Effector memory CD4-positive, alpha-beta T cell (primary cell): Measurements from ENCODE around the gene FBXO31.
"Not testable (repeated sequence)": the region's sequence is repeated elsewhere in the genome, so short reads cannot be mapped to it uniquely, and the experiment has no call there.

Experiments
- DNase-seq, 3 donors: peaks; one replicate each; pipeline ENCODE4 v3.0.0-alpha.2; 2020
- H3K27ac ChIP-seq: 2 replicates; pipeline ENCODE4 v1.7.0; 2013; ENCODE audit warnings: mild to moderate bottlenecking, low read length, moderate library complexity; ENCODE audit not compliant: insufficient read depth, poor library complexity, severe bottlenecking
- H3K27me3 ChIP-seq: replicated peaks from 2 replicates; pipeline ENCODE4 v1.7.0; 2013; ENCODE audit warnings: mild to moderate bottlenecking, low read length; ENCODE audit not compliant: insufficient read depth, control insufficient read depth, poor library complexity, severe bottlenecking
- H3K36me3 ChIP-seq: 2 replicates; pipeline ENCODE4 v1.7.0; 2013; ENCODE audit warnings: mild to moderate bottlenecking, low read length, moderate library complexity; ENCODE audit not compliant: control insufficient read depth, insufficient read depth
- H3K4me1 ChIP-seq: 2 replicates; pipeline ENCODE4 v1.7.0; 2013; ENCODE audit warnings: low read length, mild to moderate bottlenecking; ENCODE audit not compliant: control insufficient read depth, insufficient read depth, poor library complexity, severe bottlenecking
- H3K4me3 ChIP-seq: 2 replicates; pipeline ENCODE4 v1.7.0; 2013; ENCODE audit warnings: low read length, low read depth, mild to moderate bottlenecking; ENCODE audit not compliant: insufficient read depth, poor library complexity, severe bottlenecking
- H3K9me3 ChIP-seq: 2 replicates; pipeline ENCODE4 v1.7.0; 2013; ENCODE audit warnings: mild to moderate bottlenecking, low read length, moderate library complexity; ENCODE audit not compliant: control insufficient read depth

FBXO31 gene

DNA sequence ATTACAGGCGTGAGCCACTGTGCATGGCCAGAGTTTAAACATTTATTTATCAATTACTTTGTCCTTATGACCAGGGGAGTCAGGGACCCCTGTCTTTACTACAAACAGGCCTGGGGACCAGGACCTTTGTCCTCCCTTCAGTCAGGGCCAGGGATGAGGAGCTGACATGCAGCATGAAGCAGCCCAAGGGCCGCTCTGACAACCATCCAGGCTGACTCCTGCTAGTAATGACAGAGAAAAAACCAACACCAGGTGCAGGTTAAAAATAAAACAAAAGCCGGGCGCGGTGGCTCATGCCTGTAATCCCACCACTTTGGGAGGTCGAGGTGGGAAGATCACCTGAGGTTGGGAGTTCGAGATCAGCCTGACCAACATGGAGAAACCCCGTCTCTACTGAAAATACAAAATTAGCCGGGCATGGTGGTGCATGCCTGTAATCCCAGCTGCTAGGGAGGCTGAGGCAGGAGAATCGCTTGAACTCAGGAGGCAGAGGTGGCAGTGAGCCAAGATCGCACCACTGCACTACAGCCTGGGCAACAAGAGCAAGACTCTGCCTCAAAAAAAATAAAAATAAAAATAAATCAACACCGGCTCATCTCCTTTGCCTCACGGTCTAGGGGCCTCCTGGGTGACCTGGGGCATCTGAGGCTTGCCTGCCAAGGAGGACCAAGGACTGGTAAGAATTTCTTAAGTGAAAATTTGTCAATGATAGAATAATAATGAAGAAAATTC lies 20.6 kb downstream of the FBXO31 start:
- H3K36me3 ChIP-seq = peaks cover 37% of the 10 kb centered on the region

GRCh38 chr16:87361916-87362619 lies 21.5 kb downstream of the FBXO31 start:
- no peaks in the 10 kb centered on the region for H3K9me3 ChIP-seq
- H3K36me3 ChIP-seq = peaks cover 37% of the 10 kb centered on the region
- H3K4me1 ChIP-seq = no peaks in the 10 kb centered on the region
- no peak overlapping the region for H3K4me3 ChIP-seq
- H3K27ac ChIP-seq = no peak overlapping the region
- no peak for DNase-seq
- H3K27me3 ChIP-seq = no peaks in the 10 kb centered on the region

More for the DNA sequence above, 20.6 kb downstream of the FBXO31 start:
- not testable (repeated sequence) for H3K9me3 ChIP-seq, H3K4me1 ChIP-seq, H3K27ac ChIP-seq, DNase-seq, H3K27me3 ChIP-seq, H3K4me3 ChIP-seq

DNA sequence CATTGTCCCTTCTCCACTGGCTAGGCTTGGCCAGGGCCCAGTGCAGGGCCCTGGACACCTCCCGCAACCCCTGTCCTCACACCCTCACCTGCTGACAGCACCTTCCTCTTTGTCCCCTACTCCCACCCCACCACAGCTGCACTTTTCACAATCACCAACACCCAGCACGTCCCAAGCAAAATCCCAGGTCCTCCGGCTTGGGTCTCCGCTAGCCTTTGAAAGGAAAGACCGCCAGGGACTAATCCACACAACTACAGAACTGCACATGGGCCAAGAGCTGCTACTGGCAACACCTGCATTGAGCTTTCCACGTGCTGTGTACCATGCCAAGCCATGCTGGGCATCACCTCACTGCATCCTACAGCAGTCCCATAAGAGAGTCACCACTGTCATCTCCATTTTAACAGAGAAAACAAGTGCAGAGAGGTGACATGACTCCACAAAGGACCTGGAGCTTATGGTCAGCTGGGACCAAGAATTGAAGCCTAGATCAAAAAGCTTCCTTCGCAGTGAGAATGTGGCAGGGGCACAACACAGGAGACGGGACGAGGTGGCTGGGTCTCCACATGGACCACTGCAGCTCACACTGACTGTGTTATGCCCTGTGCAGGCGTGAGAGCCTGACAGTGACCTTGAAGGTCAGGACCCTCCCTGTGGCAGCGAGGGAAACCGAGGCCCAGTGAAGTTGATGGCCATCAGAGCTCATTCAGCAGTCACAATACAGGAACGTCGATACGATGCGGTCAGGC lies 22.5 kb downstream of the FBXO31 start:
- no peaks in the 10 kb centered on the region for H3K4me1 ChIP-seq
- no peak overlapping the region for H3K4me3 ChIP-seq
- no peak for DNase-seq
- H3K27ac ChIP-seq = no peak overlapping the region
- H3K27me3 ChIP-seq = no peaks in the 10 kb centered on the region
- H3K9me3 ChIP-seq = no peaks in the 10 kb centered on the region
- H3K36me3 ChIP-seq = peaks cover 40% of the 10 kb centered on the region

DNA sequence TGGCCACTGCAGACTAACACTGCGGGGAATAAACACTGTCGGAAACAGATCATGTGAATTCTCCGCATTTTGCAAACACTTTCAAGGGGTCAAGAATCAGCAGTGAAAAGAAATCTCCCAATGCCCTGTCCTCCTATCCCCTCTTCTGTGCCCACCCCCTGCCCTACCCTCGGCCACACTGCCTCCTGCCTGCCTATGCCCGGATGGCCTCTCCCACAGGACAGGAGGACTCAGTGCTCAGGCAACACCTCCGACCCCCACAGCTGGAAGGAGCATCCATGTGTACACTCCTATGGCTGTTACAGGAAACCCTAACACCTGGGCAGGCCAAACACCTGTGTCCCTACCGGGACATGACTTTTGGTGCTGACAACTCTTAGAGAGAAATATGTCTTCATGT lies 24.5 kb downstream of the FBXO31 start:
- H3K27me3 ChIP-seq = no peaks in the 10 kb centered on the region
- H3K27ac ChIP-seq = no peak overlapping the region
- no peaks in the 10 kb centered on the region for H3K4me1 ChIP-seq
- no peaks in the 10 kb centered on the region for H3K9me3 ChIP-seq
- H3K36me3 ChIP-seq = peaks cover 36% of the 10 kb centered on the region
- DNase-seq = no peak
- no peak overlapping the region for H3K4me3 ChIP-seq

- Histone ChIP-seq H3K4me3 (no peak overlapping the region), H3K4me1 (no peaks in the 10 kb centered on the region), H3K27ac (no peak overlapping the region), H3K36me3 (peaks cover 32% of the 10 kb centered on the region), H3K27me3 (no peaks in the 10 kb centered on the region), H3K9me3 (no peaks in the 10 kb centered on the region)
- DNase-seq = no peak
Observed at GRCh38 chr16:87358696-87359095, 24.9 kb downstream of the FBXO31 start.

GRCh38 chr16:87358250-87358649 lies 25.3 kb downstream of the FBXO31 start:
- Histone ChIP-seq H3K27me3 (no peaks in the 10 kb centered on the region), H3K4me1 (no peaks in the 10 kb centered on the region), H3K4me3 (no peak overlapping the region), H3K27ac (no peak overlapping the region), H3K36me3 (peaks cover 30% of the 10 kb centered on the region), H3K9me3 (no peaks in the 10 kb centered on the region)
- no peak for DNase-seq

- no peak for DNase-seq
- Histone ChIP-seq H3K27ac (no peak overlapping the region), H3K9me3 (no peaks in the 10 kb centered on the region), H3K27me3 (no peaks in the 10 kb centered on the region), H3K4me3 (no peak overlapping the region), H3K36me3 (peaks cover 26% of the 10 kb centered on the region), H3K4me1 (no peaks in the 10 kb centered on the region)
Observed at GRCh38 chr16:87356491-87356853, 27.1 kb downstream of the FBXO31 start.

DNA sequence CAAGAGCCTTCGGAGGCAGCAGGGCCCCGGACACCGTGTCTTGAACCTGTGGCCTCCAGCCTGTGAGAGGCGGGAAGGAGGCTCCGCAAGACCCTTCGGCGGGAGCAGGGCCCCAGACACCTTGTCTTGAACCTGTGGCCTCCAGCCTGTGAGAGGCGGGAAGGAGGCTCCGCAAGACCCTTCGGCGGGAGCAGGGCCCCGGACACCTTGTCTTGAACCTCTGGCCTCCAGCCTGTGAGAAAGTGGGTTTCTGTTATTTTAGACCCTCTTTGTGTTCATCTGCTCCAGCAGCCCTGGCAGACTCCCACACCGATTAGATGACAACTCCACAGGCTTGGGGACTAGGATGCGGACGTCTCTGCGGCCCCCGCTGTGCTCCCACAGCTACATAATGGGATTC lies 30.0 kb downstream of the FBXO31 start:
- H3K27ac ChIP-seq = no peak overlapping the region
- H3K9me3 ChIP-seq = no peaks in the 10 kb centered on the region
- no peaks in the 10 kb centered on the region for H3K27me3 ChIP-seq
- H3K4me3 ChIP-seq = no peak overlapping the region
- no peaks in the 10 kb centered on the region for H3K4me1 ChIP-seq
- peaks cover 11% of the 10 kb centered on the region for H3K36me3 ChIP-seq
- no peak for DNase-seq

- Histone ChIP-seq H3K27ac (no peak overlapping the region), H3K27me3 (no peaks in the 10 kb centered on the region), H3K9me3 (no peaks in the 10 kb centered on the region), H3K36me3 (peaks cover 5% of the 10 kb centered on the region), H3K4me1 (no peaks in the 10 kb centered on the region), H3K4me3 (no peak overlapping the region)
- DNase-seq = no peak
Observed at GRCh38 chr16:87352818-87353217, 30.8 kb downstream of the FBXO31 start.

- Histone ChIP-seq H3K27me3 (no peaks in the 10 kb centered on the region), H3K4me1 (no peaks in the 10 kb centered on the region), H3K36me3 (peaks cover 8% of the 10 kb centered on the region), H3K4me3 (no peak overlapping the region), H3K9me3 (no peaks in the 10 kb centered on the region), H3K27ac (no peak overlapping the region)
- no peak for DNase-seq
Observed at GRCh38 chr16:87351320-87351698, 32.3 kb downstream of the FBXO31 start.
